NT2/D1 (cell line): Measurements from ENCODE around the gene ZDHHC22.

ENCODE experiments used
- SUZ12 ChIP-seq: IDR thresholded peaks from 2 replicates; pipeline ENCODE4 v1.6.1; 2011; ENCODE audit not compliant: insufficient read length, insufficient read depth; ENCODE audit errors: extremely low read depth
- YY1 ChIP-seq: IDR thresholded peaks from 2 replicates; pipeline ENCODE4 v1.6.1; 2011; ENCODE audit not compliant: insufficient read length, insufficient read depth
- ZNF274 ChIP-seq: IDR thresholded peaks from 2 replicates; pipeline ENCODE4 v1.6.1; 2011; ENCODE audit warnings: mild to moderate bottlenecking, low read depth, low read length

- TF ChIP-seq ZNF274 (no peak), SUZ12 (no peak), YY1 (no peak)
These were observed 31.9 kb downstream of the ZDHHC22 start for GRCh38 chr14:77109656-77110055.
